AG20443 (cell line): ENCODE data around the gene VWC2L.

ENCODE experiments used
- DNase-seq: peaks from one replicate; pipeline ENCODE4 v3.0.0; 2012; ENCODE audit warnings: low spot score, mixed read lengths

VWC2L gene

DNA sequence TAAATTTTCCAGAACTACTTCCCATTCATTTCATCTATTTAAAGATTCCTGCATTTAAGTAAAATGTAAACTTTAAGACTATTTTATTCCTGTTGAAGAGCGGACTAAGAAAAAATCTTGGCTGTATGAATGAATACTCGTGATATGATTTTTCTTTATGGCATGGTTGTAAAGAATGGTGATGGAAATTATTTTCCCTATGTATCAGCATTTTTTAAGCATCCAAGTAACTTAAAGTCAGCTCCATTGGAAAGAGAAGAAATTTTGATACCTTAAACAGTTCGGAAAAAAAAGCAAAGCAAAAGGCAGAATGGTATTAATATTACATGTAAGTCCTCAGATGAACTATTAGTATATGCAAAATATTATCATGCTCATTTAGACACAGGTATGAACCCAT is 58.9 kb downstream of the VWC2L start:
- no peak for DNase-seq

- DNase-seq, result no peak
These were observed 60.5 kb downstream of the VWC2L start for GRCh38 chr2:214471382-214471781.

- DNase-seq, result no peak
These were observed 61.1 kb downstream of the VWC2L start for GRCh38 chr2:214471990-214472389.

GRCh38 chr2:214477305-214477704 is 66.5 kb downstream of the VWC2L start:
- no peak for DNase-seq

- DNase-seq, result no peak
These were observed 70.3 kb downstream of the VWC2L start for GRCh38 chr2:214481204-214481603.

- DNase-seq, result no peak
These were observed 71.9 kb downstream of the VWC2L start for GRCh38 chr2:214482728-214483127.

- no peak for DNase-seq
These were observed 73.4 kb downstream of the VWC2L start for GRCh38 chr2:214484239-214484638.

GRCh38 chr2:214484701-214485100 is 73.8 kb downstream of the VWC2L start:
- no peak for DNase-seq

DNA sequence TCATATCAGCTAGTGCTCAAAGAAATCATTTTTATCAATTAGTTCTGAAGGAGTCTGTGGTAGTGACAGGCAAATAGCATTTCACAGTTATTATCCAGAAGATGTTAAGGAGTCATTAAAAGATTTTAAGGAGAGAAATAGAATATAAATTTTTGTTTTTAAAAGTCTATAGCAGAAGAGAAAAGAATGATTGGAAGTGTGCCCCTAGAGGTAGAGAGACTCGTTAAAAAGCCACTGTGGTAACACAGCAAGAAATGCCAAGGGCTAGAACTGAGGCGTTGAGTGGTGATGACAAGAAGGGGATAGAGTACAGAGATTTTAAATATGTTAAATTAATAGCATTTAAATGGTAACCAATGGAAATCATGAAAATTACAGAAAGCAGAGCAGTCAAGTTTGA is 78.3 kb downstream of the VWC2L start:
- DNase-seq, result no peak

GRCh38 chr2:214489702-214490101 is 78.8 kb downstream of the VWC2L start:
- DNase-seq, result no peak

DNA sequence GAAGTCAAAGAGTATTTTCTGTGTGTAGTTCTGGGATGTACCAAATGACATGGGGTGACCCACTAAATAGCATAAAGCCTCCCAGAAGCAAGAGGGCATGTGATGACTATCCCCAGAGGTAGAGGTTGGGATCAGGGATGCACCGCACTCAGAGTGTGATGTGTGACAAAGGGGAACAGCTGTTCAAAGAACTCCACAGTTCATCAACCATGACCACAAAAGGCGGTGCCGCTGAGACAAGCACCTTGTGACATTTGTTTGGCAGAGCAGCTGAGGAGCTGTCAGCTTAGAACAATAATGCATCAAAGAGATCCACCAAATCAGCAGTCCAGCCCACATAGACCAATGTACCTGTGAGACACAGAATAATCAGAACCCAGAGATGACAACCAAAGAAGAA is 81.3 kb downstream of the VWC2L start:
- no peak for DNase-seq

DNA sequence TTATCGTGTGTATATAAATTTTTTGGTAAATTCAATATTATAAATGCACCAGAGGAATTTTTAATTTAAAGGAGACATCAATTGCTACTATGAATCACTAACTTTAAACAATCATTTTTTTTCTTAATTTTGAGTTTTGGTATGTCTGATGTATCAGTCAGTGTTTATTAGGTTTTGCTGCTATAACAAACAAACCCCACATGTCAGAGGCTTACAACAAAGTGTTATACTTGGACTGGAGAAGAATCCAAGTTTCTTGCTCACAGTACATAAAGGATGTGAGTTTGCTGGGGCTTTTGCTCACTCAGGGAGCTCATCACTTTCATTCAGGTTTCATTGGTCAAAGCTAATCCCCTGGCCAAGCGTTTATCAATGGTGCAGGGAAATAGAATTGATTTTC is 81.8 kb downstream of the VWC2L start:
- DNase-seq, result no peak

DNA sequence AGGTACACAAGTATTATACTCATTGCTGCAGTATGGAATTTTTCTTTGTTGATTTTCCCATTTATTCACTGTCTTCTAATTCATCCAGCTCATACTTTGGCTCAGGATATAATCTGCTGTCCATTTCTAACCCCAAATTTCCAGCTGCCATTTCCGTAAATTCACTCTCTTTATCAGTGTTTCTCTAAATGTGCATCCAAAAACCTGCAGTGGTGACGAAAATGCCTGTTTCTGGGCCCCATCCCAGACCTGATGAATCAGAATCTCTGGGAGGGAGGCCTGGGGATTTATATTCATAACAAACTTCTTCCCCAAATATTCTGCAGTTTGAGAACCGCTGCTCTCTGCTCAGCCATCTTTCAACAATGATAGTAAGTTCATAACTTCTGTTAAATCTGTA is 86.6 kb downstream of the VWC2L start:
- DNase-seq, result peak; percentile 25

DNA sequence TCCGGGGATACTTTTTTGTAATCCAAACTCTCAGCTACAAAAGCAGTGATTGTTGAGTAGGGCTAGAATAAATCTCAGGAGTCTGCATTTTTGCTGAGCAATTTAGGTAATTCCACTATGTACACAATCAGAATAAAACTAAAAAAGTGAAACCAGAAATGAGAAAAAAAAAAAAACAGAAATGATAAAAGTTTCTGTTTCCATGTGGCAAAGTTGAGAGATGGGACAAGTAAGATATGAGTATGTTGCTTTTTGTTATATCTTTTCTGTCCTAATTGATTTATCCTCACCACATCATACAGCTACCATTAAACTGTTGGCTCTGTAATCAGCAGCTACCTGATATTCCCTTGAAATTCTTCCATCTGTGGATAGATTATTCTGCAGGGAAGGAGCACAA is 92.7 kb downstream of the VWC2L start:
- no peak for DNase-seq

GRCh38 chr2:214504599-214505376 is 93.9 kb downstream of the VWC2L start:
- no peak for DNase-seq

GRCh38 chr2:214507032-214507431 is 96.2 kb downstream of the VWC2L start:
- DNase-seq, result no peak

DNA sequence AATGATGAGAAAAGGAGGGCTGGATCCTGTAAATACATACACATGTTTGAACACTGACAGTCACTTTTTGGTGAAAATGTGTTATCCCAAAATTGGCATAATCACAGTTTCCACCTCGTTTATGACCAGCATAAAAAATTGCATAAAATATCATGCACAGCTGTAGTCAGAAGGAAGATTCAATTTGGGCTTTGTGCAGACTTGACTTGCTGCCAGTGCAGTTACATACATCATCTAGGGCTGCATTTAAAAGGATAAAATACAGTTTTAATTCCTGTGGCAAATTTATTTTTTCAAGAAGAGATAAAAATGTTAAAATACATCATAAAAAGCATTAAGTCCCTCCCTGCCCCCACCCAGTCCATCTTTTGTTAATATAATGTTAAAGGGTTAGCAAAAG is 103.8 kb downstream of the VWC2L start:
- no peak for DNase-seq

DNA sequence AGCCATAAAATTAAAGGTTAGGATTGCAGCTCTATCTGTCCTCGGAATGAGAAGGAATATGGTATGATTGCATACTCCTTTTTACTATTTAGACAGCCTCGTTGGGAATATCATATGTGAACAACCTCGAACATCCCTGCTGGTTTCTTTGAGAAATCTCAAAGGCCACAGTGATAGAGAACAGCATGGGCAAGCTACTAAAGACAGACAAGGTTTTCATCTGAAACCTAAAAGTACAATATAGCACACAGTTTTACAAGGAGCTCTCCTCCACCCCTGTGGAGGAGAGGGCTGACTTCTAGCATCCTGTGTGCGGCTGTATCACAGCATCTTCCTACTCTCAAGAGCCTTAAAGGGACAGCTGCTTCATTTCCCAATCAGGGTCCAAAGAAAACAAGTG is 104.3 kb downstream of the VWC2L start:
- no peak for DNase-seq

GRCh38 chr2:214519258-214519818 is 108.5 kb downstream of the VWC2L start:
- DNase-seq, result no peak

- DNase-seq, result no peak
These were observed 118.2 kb downstream of the VWC2L start for GRCh38 chr2:214529021-214529420.

GRCh38 chr2:214529514-214529913 is 118.7 kb downstream of the VWC2L start:
- no peak for DNase-seq

DNA sequence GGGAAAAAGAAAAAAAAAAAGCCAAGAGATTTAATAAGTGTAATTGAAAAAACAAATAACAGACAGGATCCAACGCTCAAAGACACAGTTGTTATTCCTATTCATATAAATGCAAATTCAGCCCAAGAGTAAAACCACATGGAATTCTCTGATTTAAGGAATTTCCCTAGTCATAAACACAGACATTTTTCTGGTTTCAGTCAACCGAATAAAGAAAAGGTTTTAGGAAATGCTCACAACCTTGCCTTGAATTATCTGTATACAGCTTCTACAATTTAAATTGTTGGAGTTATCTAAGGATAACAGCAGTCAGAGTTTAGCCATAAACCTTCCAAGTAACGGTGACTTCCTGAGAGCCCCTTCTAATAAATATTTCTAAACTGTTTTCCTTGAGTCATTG is 122.7 kb downstream of the VWC2L start:
- DNase-seq, result no peak

DNA sequence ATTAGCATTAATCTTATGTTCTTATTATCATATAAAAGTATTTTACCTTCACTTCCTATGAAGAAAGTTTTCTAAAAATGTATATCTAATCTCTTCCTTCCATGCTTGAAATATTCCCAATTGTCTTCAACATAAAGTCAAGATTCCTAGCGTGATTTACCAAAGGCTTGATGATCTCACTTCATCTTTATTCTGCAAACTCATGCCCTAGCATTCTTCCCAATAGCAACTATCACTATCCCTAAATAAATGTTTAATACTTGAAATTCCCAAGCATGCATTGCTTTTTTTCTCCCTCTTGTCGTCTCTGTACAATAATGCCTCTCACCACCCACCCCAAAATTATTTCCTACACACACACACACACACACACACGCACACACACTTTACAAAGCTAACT is 125.8 kb downstream of the VWC2L start:
- DNase-seq, result no peak

- no peak for DNase-seq
These were observed 127.1 kb downstream of the VWC2L start for GRCh38 chr2:214537929-214538328.
